DND-41 (cell line): Measurements from ENCODE around the gene LSM6.

ENCODE experiments used
- ATAC-seq: fragments of 200-7000 bp; cut with Tn5 transposase; 3 replicates; pipeline ENCODE4 v1.9.1; 2021; ENCODE audit warnings: low read depth; ENCODE audit not compliant: insufficient read depth
- DNase-seq: peaks from one replicate; pipeline ENCODE4 v3.0.0-alpha.2; 2020
- H2AFZ ChIP-seq: 2 replicates; pipeline ENCODE4 v1.6.0; 2012; ENCODE audit warnings: low read depth, low read length
- H3K27ac ChIP-seq: 2 replicates; pipeline ENCODE4 v1.5.1; 2012; ENCODE audit warnings: low read length, inconsistent platforms
- H3K27me3 ChIP-seq: fragments of 200-600 bp; sonication (generic); 2 replicates; pipeline ENCODE4 v1.6.0; 2012; ENCODE audit warnings: low read length, mild to moderate bottlenecking, inconsistent platforms; ENCODE audit not compliant: insufficient read depth, poor library complexity
- H3K36me3 ChIP-seq: 2 replicates; pipeline ENCODE4 v1.5.1; 2012; ENCODE audit warnings: low read length, inconsistent platforms; ENCODE audit not compliant: insufficient read depth
- H3K4me1 ChIP-seq: 2 replicates; pipeline ENCODE4 v1.5.1; 2012; ENCODE audit warnings: mild to moderate bottlenecking, low read length; ENCODE audit not compliant: insufficient read depth
- H3K4me2 ChIP-seq: 2 replicates; pipeline ENCODE4 v1.6.0; 2012; ENCODE audit warnings: mild to moderate bottlenecking, moderate library complexity, low read length, inconsistent platforms; ENCODE audit not compliant: insufficient read depth
- H3K4me3 ChIP-seq, 2 experiments: fragments of 200-600 bp in 1 of 2; shearing (Covaris generic) in 1 of 2; 2 replicates each; pipeline ENCODE4 v1.5.1; 2012 to 2016; ENCODE audit warnings: inconsistent platforms in 2 of 2, low read length in 2 of 2, mild to moderate bottlenecking in 2 of 2, low read depth in 1 of 2, moderate library complexity in 1 of 2
- H3K79me2 ChIP-seq: 2 replicates; pipeline ENCODE4 v1.6.0; 2012; ENCODE audit warnings: low read length, inconsistent platforms; ENCODE audit not compliant: insufficient read depth
- H3K9ac ChIP-seq: 2 replicates; pipeline ENCODE4 v1.6.0; 2012; ENCODE audit warnings: low read depth, mild to moderate bottlenecking, inconsistent platforms, low read length, moderate library complexity
- H3K9me3 ChIP-seq: 2 replicates; pipeline ENCODE4 v1.5.1; 2012; ENCODE audit warnings: low read length, moderate library complexity, mild to moderate bottlenecking, inconsistent platforms; ENCODE audit not compliant: insufficient read depth, severe bottlenecking
- H4K20me1 ChIP-seq: 2 replicates; pipeline ENCODE4 v1.6.0; 2012; ENCODE audit warnings: low read length; ENCODE audit not compliant: insufficient read depth
- CTCF ChIP-seq: IDR thresholded peaks from 2 replicates; pipeline ENCODE4 v1.5.1; 2012; ENCODE audit warnings: borderline replicate concordance, low read length, moderate library complexity, mild to moderate bottlenecking; ENCODE audit not compliant: poor library complexity, severe bottlenecking; ENCODE audit errors: extremely low read depth
- EZH2 ChIP-seq: IDR thresholded peaks from 3 replicates; pipeline ENCODE4 v1.6.1; 2012; ENCODE audit warnings: borderline replicate concordance, low read depth, mild to moderate bottlenecking, moderate library complexity, low read length, inconsistent platforms; ENCODE audit not compliant: severe bottlenecking

The LSM6 gene

GRCh38 chr4:146235654-146236177 lies 60.2 kb downstream of the LSM6 start:
- Histone ChIP-seq H3K4me2 (no peak overlapping the region), H3K79me2 (no peaks in the 10 kb centered on the region), H3K4me1 (no peaks in the 10 kb centered on the region), H3K9me3 (no peaks in the 10 kb centered on the region), H2AFZ (no peak overlapping the region), H3K9ac (no peak overlapping the region), H3K27ac (no peak overlapping the region), H3K36me3 (no peaks in the 10 kb centered on the region), H3K27me3 (peaks cover 5% of the 10 kb centered on the region), H4K20me1 (no peaks in the 10 kb centered on the region), H3K4me3 (no peak overlapping the region)
- ATAC-seq: no peak
- no peak for DNase-seq
- TF ChIP-seq EZH2: no peak
- TF ChIP-seq CTCF: no peak

- ATAC-seq: no peak
- no peaks in the 10 kb centered on the region for H3K4me1 ChIP-seq
- H3K9ac ChIP-seq: no peak overlapping the region
- DNase-seq: no peak
- TF ChIP-seq EZH2: no peak
- H2AFZ ChIP-seq: no peak overlapping the region
- no peak overlapping the region for H3K4me2 ChIP-seq
- H3K4me3 ChIP-seq: no peak overlapping the region
- H3K36me3 ChIP-seq: no peaks in the 10 kb centered on the region
- H3K9me3 ChIP-seq: no peaks in the 10 kb centered on the region
- no peaks in the 10 kb centered on the region for H3K79me2 ChIP-seq
- H4K20me1 ChIP-seq: no peaks in the 10 kb centered on the region
- no peak overlapping the region for H3K27ac ChIP-seq
- H3K27me3 ChIP-seq: peaks cover 5% of the 10 kb centered on the region
Observed at GRCh38 chr4:146236216-146236615, 60.7 kb downstream of the LSM6 start.

GRCh38 chr4:146237092-146237491 lies 61.6 kb downstream of the LSM6 start:
- Histone ChIP-seq H3K4me1 (no peaks in the 10 kb centered on the region), H3K79me2 (no peaks in the 10 kb centered on the region), H3K9ac (no peak overlapping the region), H3K4me3 (no peak overlapping the region), H3K4me2 (no peak overlapping the region), H3K27me3 (peaks cover 5% of the 10 kb centered on the region), H2AFZ (no peak overlapping the region), H3K9me3 (no peaks in the 10 kb centered on the region), H4K20me1 (no peaks in the 10 kb centered on the region), H3K27ac (no peak overlapping the region), H3K36me3 (no peaks in the 10 kb centered on the region)
- TF ChIP-seq CTCF (no peak), EZH2 (no peak)
- DNase-seq: no peak
- no peak for ATAC-seq

GRCh38 chr4:146238107-146238506 lies 62.6 kb downstream of the LSM6 start:
- Histone ChIP-seq H3K4me1 (no peaks in the 10 kb centered on the region), H3K4me2 (no peak overlapping the region), H3K36me3 (no peaks in the 10 kb centered on the region), H3K9me3 (no peaks in the 10 kb centered on the region), H3K27me3 (peaks cover 5% of the 10 kb centered on the region), H3K27ac (no peak overlapping the region), H3K4me3 (no peak overlapping the region), H4K20me1 (no peaks in the 10 kb centered on the region), H2AFZ (no peak overlapping the region), H3K9ac (no peak overlapping the region), H3K79me2 (no peaks in the 10 kb centered on the region)
- ATAC-seq: no peak
- TF ChIP-seq EZH2: no peak
- no peak for TF ChIP-seq CTCF
- no peak for DNase-seq
